HEK293T (cell line): ENCODE data around the gene SERGEF.

Experiments
- CTCF ChIA-PET: fragments of 350-600 bp; formaldehyde crosslinking; extraction: SDS; loops from one replicate; lab custom pipeline; 2021; ENCODE audit warnings: antibody characterized with exemption, inconsistent platforms; lab: Yijun Ruan, JAX
- POLR2A ChIA-PET: fragments of 350-600 bp; formaldehyde crosslinking; extraction: SDS; loops from one replicate; lab custom pipeline; 2020; ENCODE audit warnings: antibody characterized with exemption, inconsistent platforms; lab: Yijun Ruan, JAX
- DNase-seq: peaks from one replicate; pipeline ENCODE4 v3.0.0; 2012; ENCODE audit warnings: mixed read lengths; ENCODE audit errors: extremely low spot score
- ARNT ChIP-seq: fragments of 450-650 bp; IDR thresholded peaks from 2 replicates; pipeline ENCODE4 v1.6.1; 2017; ENCODE audit warnings: mild to moderate bottlenecking
- BHLHE40 ChIP-seq: fragments of 450-650 bp; IDR thresholded peaks from 2 replicates; pipeline ENCODE4 v1.6.1; 2016; ENCODE audit warnings: mild to moderate bottlenecking, moderate library complexity, borderline replicate concordance
- CTBP1 ChIP-seq: fragments of 450-650 bp; IDR thresholded peaks from 2 replicates; pipeline ENCODE4 v1.6.1; 2016; ENCODE audit warnings: borderline replicate concordance
- ELF4 ChIP-seq: fragments of 450-650 bp; IDR thresholded peaks from 2 replicates; pipeline ENCODE4 v1.6.1; 2017; ENCODE audit warnings: antibody characterized with exemption
- FOXA1 ChIP-seq: fragments of 450-650 bp; IDR thresholded peaks from 2 replicates; pipeline ENCODE4 v1.6.1; 2016; ENCODE audit warnings: mild to moderate bottlenecking
- FOXK2 ChIP-seq: fragments of 450-650 bp; IDR thresholded peaks from 2 replicates; pipeline ENCODE4 v1.6.1; 2016; ENCODE audit warnings: mild to moderate bottlenecking
- FOXM1 ChIP-seq: fragments of 450-650 bp; IDR thresholded peaks from 2 replicates; pipeline ENCODE4 v1.6.1; 2017; ENCODE audit warnings: mild to moderate bottlenecking, borderline replicate concordance
- HDGF ChIP-seq: fragments of 450-650 bp; IDR thresholded peaks from 2 replicates; pipeline ENCODE4 v1.6.1; 2017; ENCODE audit warnings: antibody characterized with exemption, borderline replicate concordance
- L3MBTL2 ChIP-seq: fragments of 450-650 bp; conservative IDR thresholded peaks from 2 replicates; pipeline ENCODE4 v1.6.1; 2016; ENCODE audit warnings: mild to moderate bottlenecking
- LEF1 ChIP-seq: fragments of 450-650 bp; IDR thresholded peaks from 2 replicates; pipeline ENCODE4 v1.6.1; 2017; ENCODE audit warnings: mild to moderate bottlenecking, borderline replicate concordance
- NFRKB ChIP-seq: fragments of 450-650 bp; IDR thresholded peaks from 2 replicates; pipeline ENCODE4 v1.6.1; 2016; ENCODE audit warnings: mild to moderate bottlenecking, moderate library complexity
- PKNOX1 ChIP-seq: fragments of 450-650 bp; IDR thresholded peaks from 2 replicates; pipeline ENCODE4 v1.6.1; 2016
- SP1 ChIP-seq: fragments of 450-650 bp; IDR thresholded peaks from 2 replicates; pipeline ENCODE4 v1.6.1; 2017
- SUZ12 ChIP-seq: fragments of 450-650 bp; IDR thresholded peaks from 2 replicates; pipeline ENCODE4 v1.6.1; 2016; ENCODE audit warnings: mild to moderate bottlenecking
- TARDBP ChIP-seq: fragments of 450-650 bp; IDR thresholded peaks from 2 replicates; pipeline ENCODE4 v1.6.1; 2016
- ZNF384 ChIP-seq: fragments of 450-650 bp; IDR thresholded peaks from 2 replicates; pipeline ENCODE4 v1.6.1; 2016

SERGEF gene

GRCh38 chr11:17948296-17948695 lies 64.6 kb downstream of the SERGEF start:
- no peak for TF ChIP-seq TARDBP
- TF ChIP-seq FOXK2: no peak
- no peak for TF ChIP-seq ELF4
- no peak for TF ChIP-seq L3MBTL2
- no peak for TF ChIP-seq LEF1
- TF ChIP-seq CTBP1: no peak
- ChIA-PET POLR2A (no interaction called here), CTCF (no interaction called here)

GRCh38 chr11:17939542-17939941 lies 73.3 kb downstream of the SERGEF start:
- TF ChIP-seq ELF4: no peak
- TF ChIP-seq HDGF: no peak
- TF ChIP-seq PKNOX1: no peak
- no peak for TF ChIP-seq BHLHE40
- TF ChIP-seq FOXM1: no peak
- TF ChIP-seq SUZ12: no peak
- no peak for TF ChIP-seq TARDBP
- TF ChIP-seq CTBP1: no peak
- no peak for TF ChIP-seq LEF1
- POLR2A ChIA-PET: no interaction called here
- CTCF ChIA-PET: no interaction called here
- DNase-seq: no peak

More at GRCh38 chr11:17948296-17948695, 64.6 kb downstream of the SERGEF start:
- no peak for DNase-seq

- DNase-seq: no peak
- TF ChIP-seq ARNT (no peak), BHLHE40 (no peak), TARDBP (no peak), FOXA1 (no peak)
- ChIA-PET CTCF (no interaction called here), POLR2A (no interaction called here)
Measured at GRCh38 chr11:17936790-17937189, 76.1 kb downstream of the SERGEF start.

GRCh38 chr11:17934194-17934593 lies 78.7 kb downstream of the SERGEF start:
- ChIA-PET CTCF (no interaction called here), POLR2A (no interaction called here)
- no peak for TF ChIP-seq FOXM1
- no peak for TF ChIP-seq LEF1
- no peak for TF ChIP-seq TARDBP
- TF ChIP-seq ELF4: no peak
- TF ChIP-seq NFRKB: no peak
- no peak for TF ChIP-seq SP1
- no peak for DNase-seq

GRCh38 chr11:17933708-17934107 lies 79.1 kb downstream of the SERGEF start:
- DNase-seq: no peak
- no peak for TF ChIP-seq ZNF384
- TF ChIP-seq ARNT: no peak
- TF ChIP-seq NFRKB: no peak
- TF ChIP-seq SUZ12: no peak
- no peak for TF ChIP-seq FOXM1
- TF ChIP-seq HDGF: no peak
- no peak for TF ChIP-seq SP1
- ChIA-PET CTCF (no interaction called here), POLR2A (no interaction called here)

GRCh38 chr11:17932472-17932871 lies 80.4 kb downstream of the SERGEF start:
- TF ChIP-seq ZNF384 (no peak), PKNOX1 (no peak), ARNT (no peak), NFRKB (no peak), HDGF (no peak), FOXA1 (no peak), L3MBTL2 (no peak), BHLHE40 (no peak), SP1 (no peak), SUZ12 (no peak)
- DNase-seq: no peak
- ChIA-PET POLR2A (no interaction called here), CTCF (no interaction called here)

GRCh38 chr11:17931595-17931994 lies 81.3 kb downstream of the SERGEF start:
- no peak for TF ChIP-seq BHLHE40
- no peak for TF ChIP-seq FOXK2
- TF ChIP-seq ARNT: no peak
- no peak for TF ChIP-seq TARDBP
- no peak for TF ChIP-seq ZNF384
- no peak for TF ChIP-seq CTBP1
- TF ChIP-seq HDGF: no peak
- no peak for TF ChIP-seq L3MBTL2
- TF ChIP-seq NFRKB: no peak
- DNase-seq: no peak
- ChIA-PET POLR2A (no interaction called here), CTCF (no interaction called here)

GRCh38 chr11:17930544-17931125 lies 82.2 kb downstream of the SERGEF start:
- DNase-seq: no peak
- no peak for TF ChIP-seq BHLHE40
- no peak for TF ChIP-seq SP1
- TF ChIP-seq NFRKB: no peak
- TF ChIP-seq ARNT: no peak
- no peak for TF ChIP-seq ELF4
- no peak for TF ChIP-seq CTBP1
- TF ChIP-seq TARDBP: no peak
- TF ChIP-seq ZNF384: no peak
- TF ChIP-seq LEF1: no peak
- TF ChIP-seq PKNOX1: no peak
- TF ChIP-seq FOXA1: no peak
- TF ChIP-seq FOXK2: no peak
- no peak for TF ChIP-seq SUZ12
- no peak for TF ChIP-seq HDGF
- TF ChIP-seq L3MBTL2: no peak
- no peak for TF ChIP-seq FOXM1
- POLR2A ChIA-PET: no interaction called here
- CTCF ChIA-PET: interaction anchor here (0.9 kb wide), 1 partner anchor 200 kb away, joined by 3 read pairs; no protein-coding TSS in a partner anchor
